Osteocyte (in vitro differentiated cells): ENCODE data around the gene ADAP1. TPM values are rescaled to one million over a fixed set of nuclear protein-coding genes. Genes with fewer than 3 reads are reported as not detected.

ENCODE experiments used
- total RNA-seq: library from RNA; stranded (reverse); gene quantifications from 2 replicates; pipeline ENCODE4 v1.2.1, GENCODE V29; 2021

The ADAP1 gene
- total RNA-seq, 1 donor from 2014 or later: 5.8 TPM

Other genes starting within 250 kb of the ADAP1 start
- gene DNAAF5, start 228.0 kb downstream of the ADAP1 start, total RNA-seq: 28.1 and 36.9 TPM in 2 replicates
- 10.9 and 12.0 TPM in 2 replicates for gene PRKAR1B, start 227.4 kb downstream of the ADAP1 start, total RNA-seq
- 212 and 226 TPM in 2 replicates for gene SUN1, start 122.2 kb downstream of the ADAP1 start, total RNA-seq
- 33.7 and 36.4 TPM in 2 replicates for gene GET4, start 78.1 kb downstream of the ADAP1 start, total RNA-seq
- gene COX19, start 20.9 kb upstream of the ADAP1 start, total RNA-seq: 11.2 and 11.4 TPM in 2 replicates
- not detected in 2 replicates for gene CYP2W1, start 28.5 kb upstream of the ADAP1 start, total RNA-seq
- 1.9 and 2.8 TPM in 2 replicates for gene GPR146, start 89.9 kb upstream of the ADAP1 start, total RNA-seq
- gene GPER1, start 133.4 kb upstream of the ADAP1 start, total RNA-seq: 2.5 and 3.0 TPM in 2 replicates
- 17.1 and 18.3 TPM in 2 replicates for gene ZFAND2A, start 205.5 kb upstream of the ADAP1 start, total RNA-seq